Gastroesophageal sphincter (tissue), 3 donors: Measurements from ENCODE around the gene WDR31.

Experiments
- CTCF ChIP-seq, 4 experiments: fragments of 200-600 bp in 2 of 4; fragments of 450-650 bp in 2 of 4; sonication (generic) in 1 of 4; IDR thresholded peaks; one replicate each; pipeline ENCODE4 v1.5.1; 2017 to 2019; ENCODE audit warnings: antibody characterized with exemption in 4 of 4, mild to moderate bottlenecking in 2 of 4, moderate library complexity in 2 of 4
- POLR2A ChIP-seq, 2 donors: fragments of 450-650 bp; IDR thresholded peaks; one replicate each; pipeline ENCODE4 v1.6.1; 2017; ENCODE audit warnings: antibody characterized with exemption in 2 of 2, mild to moderate bottlenecking in 2 of 2, moderate library complexity in 1 of 2
- POLR2AphosphoS5 ChIP-seq: sonication (generic); formaldehyde crosslinking; IDR thresholded peaks from one replicate; pipeline ENCODE4 v1.6.1; 2017; ENCODE audit warnings: antibody characterized with exemption

- TF ChIP-seq CTCF (IDR thresholded peaks at IDR 0.05) (no peak), POLR2AphosphoS5 (no peak), POLR2A (IDR thresholded peaks at IDR 0.05) (no peak)
Observed at GRCh38 chr9:113337714-113338113, 2.4 kb downstream of the WDR31 start.
